ENCODE data around the gene SREBF1. TPM values are rescaled to one million over a fixed set of nuclear protein-coding genes. Genes with fewer than 3 reads are reported as not detected.

Gene SREBF1
- total RNA-seq, 2 experiments from 2014 or later: 69.3 to 73.6 TPM

- POLR2A ChIA-PET: interaction anchor here (0.5 to 1.1 kb wide), 2 partner anchors 16 to 18 kb away, joined by 3 to 4 read pairs; no protein-coding TSS in a partner anchor
- CTCF ChIA-PET: interaction anchor here (1.1 to 1.7 kb wide), 2 partner anchors 18 to 44 kb away, joined by 3 to 4 read pairs; partner anchors contain the start of gene SREBF1
These were observed 43.2 kb downstream of the SREBF1 start for GRCh38 chr17:17793378-17794214.

DNA sequence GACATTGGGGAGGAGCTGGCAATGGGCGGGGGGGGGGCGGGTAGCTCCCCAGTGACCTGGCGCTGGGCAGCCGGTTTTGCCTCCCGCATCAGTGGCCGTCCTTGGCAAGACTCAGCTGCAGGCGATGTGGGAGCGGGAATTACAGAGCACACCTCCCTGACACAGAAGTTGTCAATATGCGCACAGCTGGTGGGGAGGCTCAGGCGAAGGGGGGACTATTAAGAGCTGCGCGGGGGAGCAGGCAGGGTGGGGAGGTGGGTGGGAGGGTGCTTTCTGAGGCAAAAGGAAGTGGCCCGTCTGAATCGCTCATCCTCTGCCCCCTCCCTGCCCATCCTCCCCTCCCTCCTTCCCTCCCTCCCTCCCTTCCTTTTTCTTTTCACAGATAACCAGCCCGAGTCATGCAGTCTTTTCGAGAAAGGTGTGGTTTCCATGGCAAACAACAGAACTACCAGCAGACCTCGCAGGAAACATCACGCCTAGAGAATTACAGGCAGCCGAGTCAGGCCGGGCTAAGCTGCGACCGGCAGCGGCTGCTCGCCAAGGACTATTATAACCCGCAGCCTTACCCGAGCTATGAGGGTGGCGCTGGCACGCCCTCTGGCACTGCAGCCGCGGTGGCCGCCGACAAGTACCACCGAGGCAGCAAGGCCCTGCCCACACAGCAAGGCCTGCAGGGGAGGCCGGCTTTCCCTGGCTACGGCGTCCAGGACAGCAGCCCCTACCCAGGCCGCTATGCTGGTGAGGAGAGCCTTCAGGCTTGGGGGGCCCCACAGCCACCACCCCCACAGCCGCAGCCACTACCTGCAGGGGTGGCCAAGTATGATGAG, 44.0 kb downstream of the SREBF1 start:
- POLR2A ChIA-PET: interaction anchor here (0.5 to 1.1 kb wide), 4 partner anchors 17 to 82 kb away, joined by 3 to 4 read pairs (median 4); no protein-coding TSS in a partner anchor

GRCh38 chr17:17792037-17792550, 44.7 kb downstream of the SREBF1 start:
- ChIA-PET CTCF (no interaction called here), POLR2A (interaction anchor here (0.6 to 1.1 kb wide), 3 partner anchors 17 to 81 kb away, joined by 3 to 4 read pairs (median 4); no protein-coding TSS in a partner anchor)

More for the DNA sequence above, 44.0 kb downstream of the SREBF1 start:
- CTCF ChIA-PET: interaction anchor here (0.7 to 1.7 kb wide), 3 partner anchors 19 to 45 kb away, joined by 3 to 4 read pairs (median 3); partner anchors contain the start of gene SREBF1

DNA sequence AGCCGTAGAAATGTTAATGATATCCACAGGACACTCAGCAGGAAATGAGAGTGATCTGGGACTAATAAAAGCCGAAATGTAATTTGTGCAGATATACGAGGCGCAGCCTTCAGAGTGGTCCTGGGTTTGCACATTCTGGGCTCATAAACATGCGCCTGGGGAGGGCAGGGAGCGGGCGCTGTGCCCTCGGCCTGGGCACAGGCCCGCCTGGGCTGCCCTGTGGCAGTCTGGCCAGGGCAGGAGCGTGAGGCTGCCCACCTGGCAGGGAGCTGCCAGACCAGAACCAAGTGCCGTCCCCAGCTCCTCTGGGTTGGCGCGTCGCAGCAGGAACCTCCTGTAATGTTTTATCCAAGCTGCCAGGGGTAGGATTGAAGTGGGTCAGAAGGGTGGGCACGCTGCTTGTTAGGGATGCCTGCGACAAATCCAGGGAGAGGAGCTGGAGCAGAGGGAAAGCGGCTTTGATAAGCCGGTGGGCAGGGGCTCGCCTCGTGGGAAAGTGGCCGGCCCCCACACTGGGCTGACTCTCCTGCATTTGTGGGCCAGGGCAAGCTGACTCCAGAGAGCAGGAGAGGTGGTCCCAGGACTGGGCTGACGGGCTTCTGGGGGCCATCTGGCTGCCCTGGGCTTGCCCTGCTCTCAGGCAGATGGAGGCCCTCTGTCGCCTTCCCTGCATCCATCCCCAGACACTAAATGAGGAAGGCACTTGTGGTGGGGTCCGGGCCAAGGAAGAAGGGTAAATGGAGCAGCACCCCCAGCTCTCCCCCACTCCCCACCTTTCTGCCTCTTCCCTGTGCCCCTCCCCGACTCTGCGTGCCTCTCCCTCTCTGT, 45.9 kb downstream of the SREBF1 start:
- ChIA-PET POLR2A (no interaction called here), CTCF (no interaction called here)

DNA sequence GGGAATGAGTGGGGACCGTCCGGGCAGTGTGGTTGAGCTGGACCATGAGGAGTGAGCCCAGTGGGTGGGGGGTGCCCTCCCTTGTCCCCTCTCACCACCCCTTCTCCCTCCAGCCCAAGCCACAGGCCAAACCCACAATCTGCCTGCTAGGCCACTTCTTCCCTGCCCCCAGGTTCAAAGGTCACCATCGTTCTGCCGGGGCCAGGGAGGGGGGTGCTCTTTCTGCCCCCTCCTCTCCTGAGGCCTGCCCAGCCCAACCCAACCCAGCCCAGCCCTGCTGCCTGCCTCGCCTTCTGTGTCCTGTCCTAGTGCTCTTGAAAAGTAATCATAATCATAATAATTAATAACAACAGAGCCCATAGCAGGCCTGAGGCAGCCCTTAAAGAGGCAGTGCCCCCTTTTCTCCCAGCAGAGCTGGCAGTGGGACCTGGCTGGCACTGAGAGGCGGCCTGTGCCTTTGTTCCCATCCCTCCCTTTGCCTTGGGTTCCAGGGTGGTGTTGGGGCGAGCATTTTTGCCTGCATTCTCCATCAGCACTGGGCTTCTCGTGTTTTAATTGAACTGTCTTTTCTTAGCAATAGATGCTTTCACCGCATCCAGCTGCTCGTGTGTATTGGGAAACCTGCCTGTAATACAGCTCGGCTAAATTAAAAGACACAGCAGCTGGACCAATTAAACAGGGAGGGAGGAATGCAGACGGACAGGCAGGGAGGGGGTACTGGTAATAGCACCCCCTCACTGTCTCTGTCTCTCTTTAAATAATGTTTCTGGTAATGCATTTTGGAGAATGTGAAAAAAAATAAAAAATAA, 46.8 kb downstream of the SREBF1 start:
- ChIA-PET CTCF (no interaction called here), POLR2A (no interaction called here)

DNA sequence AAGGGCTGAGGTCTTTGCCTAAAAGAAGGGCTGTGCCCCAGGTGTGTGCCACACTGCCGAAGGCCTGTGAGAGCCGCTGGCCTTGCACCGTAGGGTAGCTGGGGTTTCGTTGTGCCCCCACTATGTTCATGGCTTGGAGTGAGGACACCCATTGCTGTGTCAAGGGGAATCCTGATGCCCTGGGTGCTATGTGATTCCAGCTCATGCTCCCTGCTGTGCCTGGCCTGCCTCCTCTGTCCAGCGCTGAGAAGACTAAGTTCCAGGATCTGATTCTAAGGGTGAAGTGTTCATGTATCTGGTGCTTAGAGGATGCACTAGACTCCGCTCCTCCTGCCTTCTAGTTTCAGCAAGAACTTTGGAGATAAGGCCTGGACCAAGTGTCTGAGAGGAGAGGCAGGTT, 47.4 kb downstream of the SREBF1 start:
- CTCF ChIA-PET: no interaction called here
- POLR2A ChIA-PET: no interaction called here

DNA sequence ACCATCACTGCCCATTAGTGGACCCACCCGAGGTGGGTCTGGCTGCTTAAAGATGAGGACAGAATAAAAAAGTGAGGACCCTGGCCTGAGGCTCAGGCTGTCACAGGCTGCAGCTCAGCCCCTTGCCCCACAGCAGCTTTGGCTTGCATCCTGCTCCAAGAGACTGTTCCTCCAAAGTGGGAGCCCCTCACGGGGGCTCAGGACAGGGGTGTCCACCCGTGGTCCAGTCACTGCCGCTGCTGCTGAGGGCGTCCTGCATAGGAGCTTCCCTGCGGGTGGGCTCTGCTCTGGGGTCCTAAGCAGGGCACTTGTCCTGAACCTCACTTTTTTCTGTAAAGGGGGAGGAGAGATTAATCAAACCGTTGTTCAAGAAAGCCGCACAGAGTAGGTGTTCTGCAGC, 47.8 kb downstream of the SREBF1 start:
- POLR2A ChIA-PET: no interaction called here
- CTCF ChIA-PET: no interaction called here

GRCh38 chr17:17787568-17787967, 49.2 kb downstream of the SREBF1 start:
- POLR2A ChIA-PET: no interaction called here
- CTCF ChIA-PET: no interaction called here

GRCh38 chr17:17786998-17787397, 49.8 kb downstream of the SREBF1 start:
- ChIA-PET CTCF (no interaction called here), POLR2A (no interaction called here)

DNA sequence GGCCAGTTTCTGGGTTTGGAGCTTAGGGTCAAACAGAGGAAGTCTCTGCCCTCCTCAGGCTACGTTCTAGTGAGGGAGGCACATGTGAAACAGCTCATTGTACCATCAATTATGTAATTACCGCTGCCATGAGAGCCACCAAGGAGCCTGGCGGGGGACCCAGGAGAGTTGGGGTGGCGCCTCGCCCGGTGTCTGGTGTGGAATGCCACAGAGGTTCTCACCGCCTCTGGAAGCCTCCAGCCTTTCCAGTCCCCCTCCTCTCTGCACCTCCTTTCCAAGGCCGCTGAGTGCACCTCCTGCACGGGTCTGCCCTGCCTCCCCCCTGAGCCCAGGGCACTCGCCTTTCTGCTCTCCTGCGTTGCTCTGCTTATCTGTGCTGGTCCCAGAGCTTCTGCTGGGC, 51.4 kb downstream of the SREBF1 start:
- CTCF ChIA-PET: no interaction called here
- POLR2A ChIA-PET: no interaction called here

DNA sequence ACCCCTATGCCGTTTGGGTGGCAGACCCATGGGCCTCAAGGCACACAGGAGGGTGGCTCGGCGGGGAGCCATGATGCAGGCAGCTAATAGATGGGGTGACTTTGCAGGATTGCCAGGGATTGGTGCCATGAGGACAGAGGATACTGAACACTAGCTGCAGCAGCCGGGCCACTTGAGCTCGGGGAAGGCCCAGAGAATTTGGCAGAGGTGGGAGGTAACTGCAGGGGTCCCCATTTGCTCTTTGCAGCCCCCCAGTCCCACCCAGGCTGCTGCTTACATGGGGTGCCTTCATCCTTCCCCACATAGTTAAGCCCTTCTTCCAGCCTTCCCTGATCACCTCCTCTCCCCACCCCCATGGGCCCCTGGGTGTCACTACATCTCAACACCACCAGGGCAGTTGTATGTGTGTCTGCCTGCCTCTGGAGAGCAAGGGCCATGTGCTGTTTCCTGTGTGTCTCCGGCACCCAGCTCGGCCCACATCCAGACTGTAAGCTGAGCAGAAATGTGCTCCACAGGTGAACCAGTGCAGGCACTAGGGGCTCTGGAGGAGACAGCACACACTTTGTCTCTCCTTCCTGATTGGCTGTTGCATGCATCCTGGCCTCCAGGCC, 52.0 kb downstream of the SREBF1 start:
- POLR2A ChIA-PET: no interaction called here
- CTCF ChIA-PET: interaction anchor here (1.3 kb wide), 1 partner anchor 61 kb away, joined by 3 read pairs; no protein-coding TSS in a partner anchor

GRCh38 chr17:17783825-17784656, 52.7 kb downstream of the SREBF1 start:
- POLR2A ChIA-PET: no interaction called here
- CTCF ChIA-PET: interaction anchor here (1.3 kb wide), 1 partner anchor 60 kb away, joined by 3 read pairs; no protein-coding TSS in a partner anchor

GRCh38 chr17:17783116-17783824, 53.5 kb downstream of the SREBF1 start:
- ChIA-PET CTCF (interaction anchor here (1.3 kb wide), 1 partner anchor 59 kb away, joined by 3 read pairs; no protein-coding TSS in a partner anchor), POLR2A (no interaction called here)

- POLR2A ChIA-PET: interaction anchor here (0.6 kb wide), 1 partner anchor 28 kb away, joined by 8 read pairs; no protein-coding TSS in a partner anchor
- CTCF ChIA-PET: no interaction called here
These were observed 54.2 kb downstream of the SREBF1 start for GRCh38 chr17:17782523-17783115.

GRCh38 chr17:17781591-17782496, 54.9 kb downstream of the SREBF1 start:
- POLR2A ChIA-PET: no interaction called here
- CTCF ChIA-PET: interaction anchor here (1.4 to 1.5 kb wide), 2 partner anchors 101 to 252 kb away, joined by 3 to 4 read pairs; no protein-coding TSS in a partner anchor

All from activated CD8-positive, alpha-beta memory T cell treated with anti-CD3 and anti-CD28 coated beads for 36 hours (primary cell).